SHP77 treated with DMSO at 0.1 percent for 48 hours (cell line): Measurements from ENCODE around the gene RAB18.
"Not testable (repeated sequence)": the region's sequence is repeated elsewhere in the genome, so short reads cannot be mapped to it uniquely, and the experiment has no call there.

Source experiments
- DNase-seq: peaks from one replicate; lab custom pipeline; 2025; lab: John Stamatoyannopoulos, UW

The RAB18 gene

GRCh38 chr10:27547047-27547446 lies 42.9 kb downstream of the RAB18 start:
- no peak for DNase-seq

GRCh38 chr10:27547482-27547881 lies 43.4 kb downstream of the RAB18 start:
- DNase-seq, result no peak

GRCh38 chr10:27550823-27551222 lies 46.7 kb downstream of the RAB18 start:
- no peak for DNase-seq

- DNase-seq, result peak; percentile 37
These were observed 54.5 kb downstream of the RAB18 start for GRCh38 chr10:27558612-27559020.

GRCh38 chr10:27561334-27561733 lies 57.2 kb downstream of the RAB18 start:
- no peak for DNase-seq

GRCh38 chr10:27564398-27564797 lies 60.3 kb downstream of the RAB18 start:
- DNase-seq, result no peak

GRCh38 chr10:27564880-27565279 lies 60.8 kb downstream of the RAB18 start:
- DNase-seq, result no peak

GRCh38 chr10:27568196-27569175 lies 64.4 kb downstream of the RAB18 start:
- DNase-seq, result no peak

GRCh38 chr10:27569946-27570345 lies 65.8 kb downstream of the RAB18 start:
- no peak for DNase-seq

GRCh38 chr10:27577038-27577437 lies 72.9 kb downstream of the RAB18 start:
- not testable (repeated sequence) for DNase-seq

- DNase-seq, result no peak
These were observed 74.2 kb downstream of the RAB18 start for GRCh38 chr10:27578316-27578715.

GRCh38 chr10:27581225-27581624 lies 77.1 kb downstream of the RAB18 start:
- DNase-seq, result no peak

GRCh38 chr10:27584302-27584701 lies 80.2 kb downstream of the RAB18 start:
- no peak for DNase-seq
